Measurements from ENCODE around the gene FEZ2. TPM values are rescaled to one million over a fixed set of nuclear protein-coding genes. Genes with fewer than 3 reads are reported as not detected.

FEZ2 gene
- total RNA-seq, 1 experiment from 2014 or later: 22.2 TPM

DNA sequence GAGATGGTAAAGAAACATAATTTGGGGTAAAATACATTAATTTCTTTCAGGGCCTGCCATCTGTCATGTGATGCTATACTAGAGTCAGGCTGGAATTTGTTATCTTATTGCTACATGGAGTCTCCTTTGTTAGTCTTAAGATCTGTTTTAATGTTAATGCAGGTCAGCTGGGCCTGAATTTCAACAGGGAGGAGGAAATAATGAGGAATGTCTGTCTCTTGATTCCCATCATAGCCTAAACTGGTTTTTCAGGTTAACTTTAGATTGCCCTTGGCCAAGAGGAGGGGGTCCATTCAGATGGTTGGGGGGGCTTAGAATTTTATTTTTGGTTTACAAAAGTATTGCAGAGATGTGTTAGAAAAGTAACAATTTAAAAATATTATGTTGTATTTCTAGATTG is 19.0 kb upstream of the FEZ2 start:
- TF ChIP-seq, protein P1, sequence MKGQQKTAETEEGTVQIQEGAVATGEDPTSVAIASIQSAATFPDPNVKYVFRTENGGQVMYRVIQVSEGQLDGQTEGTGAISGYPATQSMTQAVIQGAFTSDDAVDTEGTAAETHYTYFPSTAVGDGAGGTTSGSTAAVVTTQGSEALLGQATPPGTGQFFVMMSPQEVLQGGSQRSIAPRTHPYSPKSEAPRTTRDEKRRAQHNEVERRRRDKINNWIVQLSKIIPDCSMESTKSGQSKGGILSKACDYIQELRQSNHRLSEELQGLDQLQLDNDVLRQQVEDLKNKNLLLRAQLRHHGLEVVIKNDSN (CRISPR knock-in tag; IDR thresholded peaks at IDR 0.05): peak; percentile 49; the same call in 1 of the 2 replicates
- TF ChIP-seq, protein P2, sequence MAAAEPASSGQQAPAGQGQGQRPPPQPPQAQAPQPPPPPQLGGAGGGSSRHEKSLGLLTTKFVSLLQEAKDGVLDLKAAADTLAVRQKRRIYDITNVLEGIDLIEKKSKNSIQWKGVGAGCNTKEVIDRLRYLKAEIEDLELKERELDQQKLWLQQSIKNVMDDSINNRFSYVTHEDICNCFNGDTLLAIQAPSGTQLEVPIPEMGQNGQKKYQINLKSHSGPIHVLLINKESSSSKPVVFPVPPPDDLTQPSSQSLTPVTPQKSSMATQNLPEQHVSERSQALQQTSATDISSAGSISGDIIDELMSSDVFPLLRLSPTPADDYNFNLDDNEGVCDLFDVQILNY (CRISPR knock-in tag; IDR thresholded peaks at IDR 0.05): no peak
- TF ChIP-seq, protein P3, sequence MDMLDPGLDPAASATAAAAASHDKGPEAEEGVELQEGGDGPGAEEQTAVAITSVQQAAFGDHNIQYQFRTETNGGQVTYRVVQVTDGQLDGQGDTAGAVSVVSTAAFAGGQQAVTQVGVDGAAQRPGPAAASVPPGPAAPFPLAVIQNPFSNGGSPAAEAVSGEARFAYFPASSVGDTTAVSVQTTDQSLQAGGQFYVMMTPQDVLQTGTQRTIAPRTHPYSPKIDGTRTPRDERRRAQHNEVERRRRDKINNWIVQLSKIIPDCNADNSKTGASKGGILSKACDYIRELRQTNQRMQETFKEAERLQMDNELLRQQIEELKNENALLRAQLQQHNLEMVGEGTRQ (CRISPR knock-in tag; IDR thresholded peaks at IDR 0.05): peak; percentile 62
- no peak for TF ChIP-seq GABPB1 (CRISPR knock-in tag; IDR thresholded peaks at IDR 0.05)
- ATAC-seq (peak; percentile 46), DNase-seq (ENCODE audit: low spot score) (no peak)
- POLR2A ChIA-PET: no interaction called here
- H3K27ac Mint-ChIP-seq: peak overlapping the region; percentile 61
- H3K4me1 Mint-ChIP-seq: peaks cover 61% of the 10 kb centered on the region
- no peak overlapping the region for H3K4me3 Mint-ChIP-seq
- CTCF ChIA-PET: interaction anchor here (0.6 kb wide), 1 partner anchor 377 kb away, joined by 3 read pairs; no protein-coding TSS in a partner anchor
- H3K36me3 Mint-ChIP-seq: no peaks in the 10 kb centered on the region
- no peaks in the 10 kb centered on the region for H3K9me3 Mint-ChIP-seq
- H3K27me3 Mint-ChIP-seq (ENCODE audit: low read depth): no peaks in the 10 kb centered on the region; the same call in 1 of the 2 replicates

DNA sequence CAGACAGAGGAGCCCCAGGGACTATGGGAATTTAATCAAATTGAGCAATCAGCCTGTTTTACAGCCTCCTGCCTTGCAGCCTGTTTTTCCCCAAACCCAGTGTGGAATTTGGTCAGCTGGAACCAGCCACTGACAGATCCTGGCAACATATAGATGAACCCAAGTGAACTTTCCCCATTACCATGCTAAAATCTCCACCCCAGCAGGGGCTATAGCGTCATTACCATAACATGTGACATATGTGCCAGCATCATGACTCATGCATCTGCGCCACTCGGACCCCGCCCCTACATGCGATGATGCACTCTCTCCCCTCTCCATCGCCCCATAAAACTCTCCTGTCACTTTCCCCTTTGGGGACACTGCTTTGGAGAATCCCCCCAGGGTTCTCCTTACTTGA is 17.3 kb upstream of the FEZ2 start:
- CTCF ChIA-PET: interaction anchor here (1.2 kb wide), 1 partner anchor 18 kb away, joined by 3 read pairs; the partner anchor contains the start of gene FEZ2
- ATAC-seq (no peak), DNase-seq (ENCODE audit: low spot score) (no peak)
- H3K27me3 Mint-ChIP-seq (ENCODE audit: low read depth): no peaks in the 10 kb centered on the region; the same call in 1 of the 2 replicates
- H3K9me3 Mint-ChIP-seq: no peaks in the 10 kb centered on the region
- no peaks in the 10 kb centered on the region for H3K36me3 Mint-ChIP-seq
- POLR2A ChIA-PET: interaction anchor here (0.5 kb wide), 1 partner anchor 93 kb away, joined by 4 read pairs; no protein-coding TSS in a partner anchor
- peaks cover 70% of the 10 kb centered on the region for H3K4me1 Mint-ChIP-seq
- no peak overlapping the region for H3K27ac Mint-ChIP-seq
- H3K4me3 Mint-ChIP-seq: no peak overlapping the region
- TF ChIP-seq ZNF416 (CRISPR knock-in tag; IDR thresholded peaks at IDR 0.05) (no peak), JAZF1 (CRISPR knock-in tag; IDR thresholded peaks at IDR 0.05) (no peak), NR2C2 (CRISPR knock-in tag; IDR thresholded peaks at IDR 0.05) (no peak), MYBL2 (CRISPR knock-in tag; IDR thresholded peaks at IDR 0.05) (no peak), CBFB (CRISPR knock-in tag; IDR thresholded peaks at IDR 0.05; ENCODE audit: low read depth) (no peak), ELF4 (CRISPR knock-in tag; IDR thresholded peaks at IDR 0.05; ENCODE audit: low read depth) (no peak), FOXP1 (CRISPR knock-in tag; IDR thresholded peaks at IDR 0.05; ENCODE audit: borderline replicate concordance) (no peak), EMX1 (CRISPR knock-in tag; IDR thresholded peaks at IDR 0.05) (no peak), RORB (CRISPR knock-in tag; IDR thresholded peaks at IDR 0.05) (no peak), OVOL2 (CRISPR knock-in tag; IDR thresholded peaks at IDR 0.05; ENCODE audit: borderline replicate concordance) (no peak), SOX15 (CRISPR knock-in tag; IDR thresholded peaks at IDR 0.05) (no peak), ETV6 (CRISPR knock-in tag; IDR thresholded peaks at IDR 0.05) (no peak), ZNF138 (CRISPR knock-in tag; conservative IDR thresholded peaks at IDR 0.05) (no peak), FOXJ3 (CRISPR knock-in tag; IDR thresholded peaks at IDR 0.05; ENCODE audit: borderline replicate concordance) (no peak), NFE2L1 (CRISPR knock-in tag; IDR thresholded peaks at IDR 0.05) (no peak), ZNF232 (CRISPR knock-in tag; IDR thresholded peaks at IDR 0.05) (no peak)
- TF ChIP-seq, protein P4, sequence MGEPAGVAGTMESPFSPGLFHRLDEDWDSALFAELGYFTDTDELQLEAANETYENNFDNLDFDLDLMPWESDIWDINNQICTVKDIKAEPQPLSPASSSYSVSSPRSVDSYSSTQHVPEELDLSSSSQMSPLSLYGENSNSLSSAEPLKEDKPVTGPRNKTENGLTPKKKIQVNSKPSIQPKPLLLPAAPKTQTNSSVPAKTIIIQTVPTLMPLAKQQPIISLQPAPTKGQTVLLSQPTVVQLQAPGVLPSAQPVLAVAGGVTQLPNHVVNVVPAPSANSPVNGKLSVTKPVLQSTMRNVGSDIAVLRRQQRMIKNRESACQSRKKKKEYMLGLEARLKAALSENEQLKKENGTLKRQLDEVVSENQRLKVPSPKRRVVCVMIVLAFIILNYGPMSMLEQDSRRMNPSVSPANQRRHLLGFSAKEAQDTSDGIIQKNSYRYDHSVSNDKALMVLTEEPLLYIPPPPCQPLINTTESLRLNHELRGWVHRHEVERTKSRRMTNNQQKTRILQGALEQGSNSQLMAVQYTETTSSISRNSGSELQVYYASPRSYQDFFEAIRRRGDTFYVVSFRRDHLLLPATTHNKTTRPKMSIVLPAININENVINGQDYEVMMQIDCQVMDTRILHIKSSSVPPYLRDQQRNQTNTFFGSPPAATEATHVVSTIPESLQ (CRISPR knock-in tag; IDR thresholded peaks at IDR 0.05): no peak
- TF ChIP-seq, protein P5, sequence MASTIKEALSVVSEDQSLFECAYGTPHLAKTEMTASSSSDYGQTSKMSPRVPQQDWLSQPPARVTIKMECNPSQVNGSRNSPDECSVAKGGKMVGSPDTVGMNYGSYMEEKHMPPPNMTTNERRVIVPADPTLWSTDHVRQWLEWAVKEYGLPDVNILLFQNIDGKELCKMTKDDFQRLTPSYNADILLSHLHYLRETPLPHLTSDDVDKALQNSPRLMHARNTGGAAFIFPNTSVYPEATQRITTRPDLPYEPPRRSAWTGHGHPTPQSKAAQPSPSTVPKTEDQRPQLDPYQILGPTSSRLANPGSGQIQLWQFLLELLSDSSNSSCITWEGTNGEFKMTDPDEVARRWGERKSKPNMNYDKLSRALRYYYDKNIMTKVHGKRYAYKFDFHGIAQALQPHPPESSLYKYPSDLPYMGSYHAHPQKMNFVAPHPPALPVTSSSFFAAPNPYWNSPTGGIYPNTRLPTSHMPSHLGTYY (CRISPR knock-in tag; IDR thresholded peaks at IDR 0.05): no peak
- TF ChIP-seq, protein P6, sequence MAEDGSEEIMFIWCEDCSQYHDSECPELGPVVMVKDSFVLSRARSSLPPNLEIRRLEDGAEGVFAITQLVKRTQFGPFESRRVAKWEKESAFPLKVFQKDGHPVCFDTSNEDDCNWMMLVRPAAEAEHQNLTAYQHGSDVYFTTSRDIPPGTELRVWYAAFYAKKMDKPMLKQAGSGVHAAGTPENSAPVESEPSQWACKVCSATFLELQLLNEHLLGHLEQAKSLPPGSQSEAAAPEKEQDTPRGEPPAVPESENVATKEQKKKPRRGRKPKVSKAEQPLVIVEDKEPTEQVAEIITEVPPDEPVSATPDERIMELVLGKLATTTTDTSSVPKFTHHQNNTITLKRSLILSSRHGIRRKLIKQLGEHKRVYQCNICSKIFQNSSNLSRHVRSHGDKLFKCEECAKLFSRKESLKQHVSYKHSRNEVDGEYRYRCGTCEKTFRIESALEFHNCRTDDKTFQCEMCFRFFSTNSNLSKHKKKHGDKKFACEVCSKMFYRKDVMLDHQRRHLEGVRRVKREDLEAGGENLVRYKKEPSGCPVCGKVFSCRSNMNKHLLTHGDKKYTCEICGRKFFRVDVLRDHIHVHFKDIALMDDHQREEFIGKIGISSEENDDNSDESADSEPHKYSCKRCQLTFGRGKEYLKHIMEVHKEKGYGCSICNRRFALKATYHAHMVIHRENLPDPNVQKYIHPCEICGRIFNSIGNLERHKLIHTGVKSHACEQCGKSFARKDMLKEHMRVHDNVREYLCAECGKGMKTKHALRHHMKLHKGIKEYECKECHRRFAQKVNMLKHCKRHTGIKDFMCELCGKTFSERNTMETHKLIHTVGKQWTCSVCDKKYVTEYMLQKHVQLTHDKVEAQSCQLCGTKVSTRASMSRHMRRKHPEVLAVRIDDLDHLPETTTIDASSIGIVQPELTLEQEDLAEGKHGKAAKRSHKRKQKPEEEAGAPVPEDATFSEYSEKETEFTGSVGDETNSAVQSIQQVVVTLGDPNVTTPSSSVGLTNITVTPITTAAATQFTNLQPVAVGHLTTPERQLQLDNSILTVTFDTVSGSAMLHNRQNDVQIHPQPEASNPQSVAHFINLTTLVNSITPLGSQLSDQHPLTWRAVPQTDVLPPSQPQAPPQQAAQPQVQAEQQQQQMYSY (CRISPR knock-in tag; IDR thresholded peaks at IDR 0.05): no peak
- TF ChIP-seq, protein P7, sequence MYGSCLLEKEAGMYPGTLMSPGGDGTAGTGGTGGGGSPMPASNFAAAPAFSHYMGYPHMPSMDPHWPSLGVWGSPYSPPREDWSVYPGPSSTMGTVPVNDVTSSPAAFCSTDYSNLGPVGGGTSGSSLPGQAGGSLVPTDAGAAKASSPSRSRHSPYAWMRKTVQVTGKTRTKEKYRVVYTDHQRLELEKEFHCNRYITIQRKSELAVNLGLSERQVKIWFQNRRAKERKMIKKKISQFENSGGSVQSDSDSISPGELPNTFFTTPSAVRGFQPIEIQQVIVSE (CRISPR knock-in tag; IDR thresholded peaks at IDR 0.05; ENCODE audit: borderline replicate concordance): no peak

Data from WTC11 (cell line).